B cell (primary cell): ENCODE data around the gene PLEKHA5. TPM values are rescaled to one million over a fixed set of nuclear protein-coding genes. Genes with fewer than 3 reads are reported as not detected.

Experiments
- ATAC-seq: fragments of 200-7000 bp; cut with Tn5 transposase; one replicate; pipeline ENCODE4 v1.10.0; 2021; ENCODE audit warnings: low read depth, mild to moderate bottlenecking, moderate number of reproducible peaks, moderate library complexity
- CTCF ChIA-PET: fragments of 350-600 bp; sonication (Branson Sonifier 250); formaldehyde crosslinking; loops from one replicate; lab custom pipeline; 2021; ENCODE audit warnings: antibody characterized with exemption, inconsistent platforms; lab: Charles Lee
- POLR2A ChIA-PET: fragments of 350-600 bp; sonication (Branson Sonifier 250); formaldehyde crosslinking; loops from one replicate; lab custom pipeline; 2021; ENCODE audit warnings: antibody characterized with exemption; lab: Charles Lee
- DNase-seq: peaks from one replicate; pipeline ENCODE4 v3.0.0; 2013
- H2AFZ ChIP-seq: 2 replicates; pipeline ENCODE4 v1.6.1; 2012; ENCODE audit warnings: mild to moderate bottlenecking, low read depth, low read length; ENCODE audit not compliant: insufficient read depth, poor library complexity, severe bottlenecking
- H3K27ac ChIP-seq, 2 donors: 1 replicate in 1 of 2; 2 replicates in 1 of 2; pipeline ENCODE4 v1.5.1; 2012 to 2013; ENCODE audit warnings: low read length in 2 of 2, mild to moderate bottlenecking in 2 of 2, moderate library complexity in 1 of 2
- H3K27me3 ChIP-seq, 4 experiments: fragments of 200-600 bp in 1 of 4; sonication (generic) in 1 of 4; replicated peaks in 1 of 4; 1 replicate in 2 of 4; 2 replicates in 2 of 4; pipeline versions ENCODE4 v1.6.1 to v1.7.0; 2013 to 2016; ENCODE audit warnings: low read length in 3 of 4, mild to moderate bottlenecking in 2 of 4, mixed read lengths in 1 of 4, moderate library complexity in 1 of 4; ENCODE audit not compliant: insufficient read depth in 4 of 4, control insufficient read depth in 3 of 4; ENCODE audit errors: control extremely low read depth in 1 of 4
- H3K36me3 ChIP-seq, 2 experiments: replicated peaks in 1 of 2; 1 replicate in 1 of 2; 2 replicates in 1 of 2; pipeline versions ENCODE4 v1.6.1 to v1.7.1; 2013; ENCODE audit warnings: low read length in 1 of 2; ENCODE audit not compliant: insufficient read depth in 2 of 2, control insufficient read depth in 1 of 2; ENCODE audit errors: control extremely low read depth in 1 of 2, extremely low read depth in 1 of 2
- H3K4me1 ChIP-seq, 2 donors: fragments of 200-600 bp in 1 of 2; sonication (generic) in 1 of 2; 1 replicate in 1 of 2; 2 replicates in 1 of 2; pipeline versions ENCODE4 v1.5.1 to v1.6.1; 2013 to 2017; ENCODE audit warnings: low read length in 2 of 2; ENCODE audit not compliant: control insufficient read depth in 2 of 2, insufficient read depth in 2 of 2
- H3K4me2 ChIP-seq: replicated peaks from 2 replicates; pipeline ENCODE3; 2012; ENCODE audit warnings: mild to moderate bottlenecking, low read depth, low read length; ENCODE audit not compliant: poor library complexity, severe bottlenecking
- H3K4me3 ChIP-seq, 5 experiments: fragments of 200-600 bp in 1 of 5; sonication (generic) in 1 of 5; 1 replicate in 3 of 5; 2 replicates in 2 of 5; pipeline versions ENCODE4 v1.5.1 to v1.7.0; 2011 to 2016; ENCODE audit warnings: low read length in 4 of 5, mild to moderate bottlenecking in 4 of 5, low read depth in 2 of 5, control low read depth in 1 of 5, moderate library complexity in 1 of 5; ENCODE audit not compliant: insufficient read depth in 1 of 5; ENCODE audit errors: control extremely low read depth in 1 of 5, extremely low read depth in 1 of 5
- H3K79me2 ChIP-seq: fragments of 200-600 bp; sonication (generic); one replicate; pipeline ENCODE4 v1.6.0; 2016; ENCODE audit warnings: low read length; ENCODE audit not compliant: control insufficient read depth, insufficient read depth
- H3K9ac ChIP-seq: fragments of 200-600 bp; sonication (generic); 2 replicates; pipeline ENCODE4 v1.6.1; 2017; ENCODE audit warnings: mild to moderate bottlenecking, low read length, moderate library complexity
- H3K9me3 ChIP-seq, 3 donors: one replicate each; pipeline versions ENCODE4 v1.6.1 to v1.7.1; 2013; ENCODE audit warnings: low read length in 2 of 3; ENCODE audit not compliant: control insufficient read depth in 2 of 3, insufficient read depth in 1 of 3; ENCODE audit errors: control extremely low read depth in 1 of 3
- H4K20me1 ChIP-seq: 2 replicates; pipeline ENCODE4 v1.6.0; 2012; ENCODE audit warnings: mild to moderate bottlenecking, low read length; ENCODE audit not compliant: insufficient read depth, control insufficient read depth, poor library complexity, severe bottlenecking
- H3K27ac Mint-ChIP-seq: one replicate; pipeline ENCODE4 v1.8.0; 2021; ENCODE audit warnings: mixed read lengths
- H3K27me3 Mint-ChIP-seq: one replicate; pipeline ENCODE4 v1.8.0; 2021; ENCODE audit warnings: mixed read lengths
- H3K4me1 Mint-ChIP-seq: one replicate; pipeline ENCODE4 v1.8.0; 2021; ENCODE audit warnings: mixed read lengths
- H3K4me3 Mint-ChIP-seq: one replicate; pipeline ENCODE4 v1.8.0; 2021; ENCODE audit warnings: mixed read lengths
- H3K9me3 Mint-ChIP-seq: one replicate; pipeline ENCODE4 v1.8.0; 2022; ENCODE audit warnings: mixed read lengths; ENCODE audit not compliant: insufficient read depth
- EZH2 ChIP-seq: IDR thresholded peaks from 2 replicates; pipeline ENCODE4 v1.6.1; 2012; ENCODE audit warnings: borderline replicate concordance, low read depth, mild to moderate bottlenecking, moderate library complexity, low read length; ENCODE audit not compliant: insufficient read depth, poor library complexity, severe bottlenecking
- WGBS: methylation state at CpG from one replicate; pipeline ENCODE4 v1.1.5; 2013; ENCODE audit warnings: missing lambda C conversion rate; ENCODE audit not compliant: insufficient coverage; 5-methylcytosine and 5-hydroxymethylcytosine counted together
- intact Hi-C: fragments of 100-400 bp; cut with micrococcal nuclease; formaldehyde crosslinking; loops from one replicate; pipeline ENCODE4 v1.10.0; 2022
- polyA plus RNA-seq: library from polyadenylated mRNA; depleted of rRNA; stranded (reverse); fragments of >200 nt; gene quantifications from 2 replicates; pipeline ENCODE4 v1.2.3, GENCODE V29; 2012
- total RNA-seq, 2 donors: library from RNA; stranded (reverse); fragments of 120-200 nt in 1 of 2; gene quantifications; 1 replicate in 1 of 2; 2 replicates in 1 of 2; pipeline versions ENCODE4 v1.2.3 to v1.2.4, GENCODE V29; 2013 to 2022
- TF ChIP-seq, protein P1 (sequence below): fragments of 200-600 bp; IDR thresholded peaks from one replicate; pipeline ENCODE4 v1.8.0; 2022; ENCODE audit warnings: antibody characterized with exemption, mild to moderate bottlenecking

Gene PLEKHA5
- total and polyA plus RNA-seq, 2 donors (not counting 1 experiment from before 2014, with no cell fraction given) = 0.03 to 0.22 TPM

DNA sequence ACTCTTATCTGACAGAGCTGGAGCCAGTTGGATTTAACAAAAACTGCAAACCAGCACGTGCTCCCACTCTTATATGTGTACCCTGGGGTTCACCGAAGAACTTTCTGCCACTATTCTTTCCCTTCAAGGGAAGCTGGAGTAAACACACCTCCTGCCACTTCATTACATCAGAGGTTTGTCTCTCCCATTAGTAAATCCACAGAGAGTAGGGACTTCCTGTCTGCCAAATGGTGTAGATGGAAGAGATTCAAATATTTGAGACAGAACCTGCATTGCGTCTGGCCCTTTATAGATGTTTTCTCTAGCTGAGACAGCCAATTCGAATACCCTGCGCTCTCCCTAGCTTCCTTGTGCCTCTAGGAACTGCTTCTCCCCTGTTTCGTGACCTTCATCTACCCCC is 280.7 kb downstream of the PLEKHA5 start:
- H3K4me2 ChIP-seq = no peak overlapping the region
- intact Hi-C loops = no loop called here
- H3K27ac ChIP-seq = no peak overlapping the region
- no peaks in the 10 kb centered on the region for H3K79me2 ChIP-seq
- Mint-ChIP-seq H3K27me3 (no peaks in the 10 kb centered on the region), H3K4me1 (no peaks in the 10 kb centered on the region), H3K9me3 (no peaks in the 10 kb centered on the region), H3K4me3 (no peak overlapping the region), H3K27ac (no peak overlapping the region)
- H3K27me3 ChIP-seq = no peaks in the 10 kb centered on the region
- H3K4me1 ChIP-seq = no peaks in the 10 kb centered on the region
- no peak overlapping the region for H3K4me3 ChIP-seq
- H3K9ac ChIP-seq = no peak overlapping the region
- no peaks in the 10 kb centered on the region for H3K36me3 ChIP-seq
- no peaks in the 10 kb centered on the region for H3K9me3 ChIP-seq
- 97% methylated on average over 3 of the region's 6 CpGs for WGBS
- POLR2A ChIA-PET = no interaction called here
- H2AFZ ChIP-seq = no peak overlapping the region
- no peak for DNase-seq
- TF ChIP-seq, protein P1, sequence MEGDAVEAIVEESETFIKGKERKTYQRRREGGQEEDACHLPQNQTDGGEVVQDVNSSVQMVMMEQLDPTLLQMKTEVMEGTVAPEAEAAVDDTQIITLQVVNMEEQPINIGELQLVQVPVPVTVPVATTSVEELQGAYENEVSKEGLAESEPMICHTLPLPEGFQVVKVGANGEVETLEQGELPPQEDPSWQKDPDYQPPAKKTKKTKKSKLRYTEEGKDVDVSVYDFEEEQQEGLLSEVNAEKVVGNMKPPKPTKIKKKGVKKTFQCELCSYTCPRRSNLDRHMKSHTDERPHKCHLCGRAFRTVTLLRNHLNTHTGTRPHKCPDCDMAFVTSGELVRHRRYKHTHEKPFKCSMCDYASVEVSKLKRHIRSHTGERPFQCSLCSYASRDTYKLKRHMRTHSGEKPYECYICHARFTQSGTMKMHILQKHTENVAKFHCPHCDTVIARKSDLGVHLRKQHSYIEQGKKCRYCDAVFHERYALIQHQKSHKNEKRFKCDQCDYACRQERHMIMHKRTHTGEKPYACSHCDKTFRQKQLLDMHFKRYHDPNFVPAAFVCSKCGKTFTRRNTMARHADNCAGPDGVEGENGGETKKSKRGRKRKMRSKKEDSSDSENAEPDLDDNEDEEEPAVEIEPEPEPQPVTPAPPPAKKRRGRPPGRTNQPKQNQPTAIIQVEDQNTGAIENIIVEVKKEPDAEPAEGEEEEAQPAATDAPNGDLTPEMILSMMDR = no peak
- no peak for TF ChIP-seq EZH2
- H4K20me1 ChIP-seq = no peaks in the 10 kb centered on the region
- CTCF ChIA-PET = no interaction called here
- no peak for ATAC-seq

DNA sequence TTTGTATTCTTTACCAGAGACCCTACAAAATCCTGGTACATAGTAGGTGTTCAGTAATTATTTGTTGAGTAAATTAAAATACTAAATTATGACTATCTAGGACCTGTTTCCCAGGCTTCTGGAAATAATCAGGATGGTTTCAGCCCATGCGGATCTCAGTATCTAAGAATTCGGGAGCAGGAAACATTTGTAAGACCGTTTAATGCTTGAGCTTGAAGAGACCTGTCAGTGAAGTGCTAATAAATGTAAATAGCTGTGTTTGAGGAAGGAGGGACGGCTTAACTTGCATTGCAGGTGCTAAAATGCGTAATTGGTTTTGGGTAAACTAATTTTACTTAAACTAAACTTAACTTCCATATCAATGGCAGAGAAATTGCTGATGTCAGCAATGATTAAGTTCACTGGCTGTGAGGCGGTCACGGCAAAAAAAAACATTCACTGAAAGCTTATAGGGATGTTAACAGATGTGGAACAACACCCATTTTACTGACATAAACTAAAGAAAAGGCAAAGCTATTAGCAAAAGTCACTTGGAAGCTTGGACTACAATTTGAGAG is 281.2 kb downstream of the PLEKHA5 start:
- CTCF ChIA-PET = no interaction called here
- H3K27me3 ChIP-seq = no peaks in the 10 kb centered on the region
- H4K20me1 ChIP-seq = no peaks in the 10 kb centered on the region
- ATAC-seq = no peak
- no peaks in the 10 kb centered on the region for H3K36me3 ChIP-seq
- Mint-ChIP-seq H3K27me3 (no peaks in the 10 kb centered on the region), H3K4me1 (no peaks in the 10 kb centered on the region), H3K9me3 (no peaks in the 10 kb centered on the region), H3K4me3 (no peak overlapping the region), H3K27ac (no peak overlapping the region)
- no peaks in the 10 kb centered on the region for H3K4me1 ChIP-seq
- H3K4me3 ChIP-seq = no peak overlapping the region
- POLR2A ChIA-PET = no interaction called here
- H3K4me2 ChIP-seq = no peak overlapping the region
- intact Hi-C loops = no loop called here
- no peaks in the 10 kb centered on the region for H3K9me3 ChIP-seq
- no peak overlapping the region for H2AFZ ChIP-seq
- 50% methylated on average over 2 of the region's 7 CpGs for WGBS
- no peak for DNase-seq
- no peaks in the 10 kb centered on the region for H3K79me2 ChIP-seq
- TF ChIP-seq EZH2 = no peak
- TF ChIP-seq, protein P1 = no peak
- H3K27ac ChIP-seq = no peak overlapping the region
- no peak overlapping the region for H3K9ac ChIP-seq
